Body of pancreas (tissue), 4 donors: ENCODE measurements around the gene CDC42EP2. TPM values are rescaled to one million over a fixed set of nuclear protein-coding genes. Genes with fewer than 3 reads are reported as not detected.

ENCODE experiments used
- ATAC-seq: fragments of 150-250 bp; one replicate; pipeline ENCODE4 v1.9.1; 2016
- DNase-seq, 4 donors: peaks; one replicate each; pipeline ENCODE4 v3.0.0-alpha.2; 2019
- H3K27ac ChIP-seq, 4 donors: fragments of 200-600 bp; sonication (generic); 1 replicate in 3 of 4; 2 replicates in 1 of 4; pipeline versions ENCODE4 v1.5.1 to v1.6.1; 2016 to 2019; ENCODE audit warnings: mild to moderate bottlenecking in 1 of 4, mixed read lengths in 1 of 4, moderate library complexity in 1 of 4
- H3K27me3 ChIP-seq, 2 donors: fragments of 200-600 bp; sonication (generic); one replicate each; pipeline ENCODE4 v1.6.0; 2016; ENCODE audit warnings: mild to moderate bottlenecking in 1 of 2
- H3K36me3 ChIP-seq, 2 donors: fragments of 200-600 bp; sonication (generic); replicated peaks in 1 of 2; 2 replicates each; pipeline ENCODE4 v1.5.1; 2016; ENCODE audit warnings: low read depth in 2 of 2; ENCODE audit not compliant: insufficient read depth in 1 of 2
- H3K4me1 ChIP-seq: fragments of 200-600 bp; sonication (generic); one replicate; pipeline ENCODE4 v1.6.0; 2016
- H3K4me3 ChIP-seq, 2 donors: fragments of 200-600 bp; sonication (generic); 1 replicate in 1 of 2; 2 replicates in 1 of 2; pipeline ENCODE4 v1.5.1; 2016 to 2019
- H3K9me3 ChIP-seq, 3 donors: fragments of 200-600 bp; sonication (generic); 1 replicate in 2 of 3; 2 replicates in 1 of 3; pipeline ENCODE4 v1.5.1; 2016
- CTCF ChIP-seq, 7 experiments: fragments of 450-650 bp in 4 of 7; fragments of 200-600 bp in 3 of 7; sonication (generic) in 3 of 7; IDR thresholded peaks; one replicate each; pipeline ENCODE4 v1.5.1; 2016 to 2019; ENCODE audit warnings: antibody characterized with exemption in 7 of 7
- POLR2A ChIP-seq, 3 donors: fragments of 450-650 bp; IDR thresholded peaks; one replicate each; pipeline ENCODE4 v1.6.1; 2016; ENCODE audit warnings: antibody characterized with exemption in 3 of 3, mild to moderate bottlenecking in 2 of 3
- WGBS, 2 donors: methylation state at CpG; one replicate each; pipeline ENCODE4 v1.1.5; 2017; 5-methylcytosine and 5-hydroxymethylcytosine counted together
- intact Hi-C: fragments of 100-400 bp; cut with DNase I; formaldehyde crosslinking; loops from one replicate; pipeline ENCODE4 v1.15.1; 2023
- total RNA-seq, 2 donors: library from RNA; depleted of rRNA; stranded (reverse); fragments of >200 nt; gene quantifications; one replicate each; pipeline ENCODE4 v1.1.0, GENCODE V29; 2016

CDC42EP2 gene
- total RNA-seq, 2 donors from 2014 or later: 8.3 to 16.8 TPM

DNA sequence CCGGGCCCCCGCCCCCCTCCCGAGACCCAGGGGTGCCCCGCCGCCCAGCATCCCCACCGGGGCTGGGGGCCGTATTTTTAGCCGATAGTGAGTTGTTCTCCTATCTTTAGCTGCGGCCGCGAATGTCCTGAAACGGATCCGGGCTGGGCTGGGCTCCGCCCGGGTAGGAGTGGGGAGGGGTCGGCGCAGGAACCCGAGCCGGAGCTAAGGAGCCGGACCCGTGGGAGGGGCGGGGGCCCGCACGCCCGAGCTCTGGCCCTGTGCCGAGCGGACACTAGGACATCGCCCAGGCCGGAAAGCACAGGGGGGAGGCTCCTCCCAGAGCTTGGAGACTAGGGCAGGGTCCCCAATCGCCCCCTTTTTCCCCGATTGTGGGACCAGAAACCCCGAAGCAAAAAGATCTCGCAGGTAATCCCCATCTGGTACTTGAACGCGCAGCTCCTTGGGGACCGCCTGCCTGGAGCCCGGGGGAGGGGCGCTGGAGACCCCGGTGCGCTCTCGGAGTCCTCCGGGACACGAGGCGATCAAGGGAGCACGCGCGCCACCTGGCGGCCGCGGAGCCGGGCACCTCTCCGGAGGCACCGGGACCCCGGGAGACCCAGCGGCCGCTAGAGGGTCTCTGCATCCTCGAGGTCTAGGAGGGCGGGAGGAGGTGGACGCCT lies 669 bp downstream of the CDC42EP2 start:
- TF ChIP-seq CTCF (IDR thresholded peaks at IDR 0.05) (peak; percentile 88 to 96 (median 92)), POLR2A (IDR thresholded peaks at IDR 0.05) (no peak)
- H3K36me3 ChIP-seq: no peaks in the 10 kb centered on the region
- intact Hi-C loops: loop anchor here (5.0 kb wide), 1 partner anchor 43 kb away; no protein-coding TSS in a partner anchor
- no peaks in the 10 kb centered on the region for H3K27me3 ChIP-seq
- no peaks in the 10 kb centered on the region for H3K9me3 ChIP-seq
- ATAC-seq (peak; percentile 52), DNase-seq (peak; percentile 70 to 83 (median 78))
- H3K4me3 ChIP-seq: peak overlapping the region; percentile 63 to 81
- H3K4me1 ChIP-seq: peaks cover 41% of the 10 kb centered on the region
- 0 to 1% methylated on average over 11 to 49 of the region's 59 CpGs for WGBS, 2 donors
- peak overlapping the region; percentile 61 to 86 (median 75) for H3K27ac ChIP-seq

DNA sequence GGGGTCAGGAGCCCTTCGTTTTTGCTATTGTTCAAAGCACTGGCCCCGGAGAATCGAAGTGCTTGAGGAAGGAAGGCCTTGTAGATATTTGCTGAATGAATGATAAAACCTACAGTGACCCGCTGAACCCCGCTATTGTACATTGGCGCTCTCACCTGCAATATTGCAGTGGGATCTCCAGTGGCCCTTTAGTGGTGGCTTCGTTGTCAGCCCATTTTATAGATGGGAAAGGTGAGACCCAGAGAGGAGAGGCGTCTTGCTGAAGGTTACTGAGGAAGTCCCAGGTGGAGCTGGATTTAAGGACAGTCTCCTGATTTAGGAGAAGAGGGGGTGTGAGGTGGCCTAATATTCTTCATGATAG lies 1.2 kb downstream of the CDC42EP2 start:
- peak overlapping the region in 2 of 4 donors; percentile 80 to 86 for H3K27ac ChIP-seq
- ATAC-seq (no peak), DNase-seq (no peak)
- H3K4me1 ChIP-seq: peaks cover 41% of the 10 kb centered on the region
- peak overlapping the region in 1 of 2 donors; percentile 63 for H3K4me3 ChIP-seq
- H3K27me3 ChIP-seq: no peaks in the 10 kb centered on the region
- H3K36me3 ChIP-seq: no peaks in the 10 kb centered on the region
- 6 to 15% methylated on average over 8 of the region's 8 CpGs for WGBS, 2 donors
- intact Hi-C loops: loop anchor here (5.0 kb wide), 1 partner anchor 44 kb away; no protein-coding TSS in a partner anchor
- TF ChIP-seq POLR2A (IDR thresholded peaks at IDR 0.05) (no peak), CTCF (IDR thresholded peaks at IDR 0.05) (peak in 1 of 7 experiments; percentile 8)
- no peaks in the 10 kb centered on the region for H3K9me3 ChIP-seq

DNA sequence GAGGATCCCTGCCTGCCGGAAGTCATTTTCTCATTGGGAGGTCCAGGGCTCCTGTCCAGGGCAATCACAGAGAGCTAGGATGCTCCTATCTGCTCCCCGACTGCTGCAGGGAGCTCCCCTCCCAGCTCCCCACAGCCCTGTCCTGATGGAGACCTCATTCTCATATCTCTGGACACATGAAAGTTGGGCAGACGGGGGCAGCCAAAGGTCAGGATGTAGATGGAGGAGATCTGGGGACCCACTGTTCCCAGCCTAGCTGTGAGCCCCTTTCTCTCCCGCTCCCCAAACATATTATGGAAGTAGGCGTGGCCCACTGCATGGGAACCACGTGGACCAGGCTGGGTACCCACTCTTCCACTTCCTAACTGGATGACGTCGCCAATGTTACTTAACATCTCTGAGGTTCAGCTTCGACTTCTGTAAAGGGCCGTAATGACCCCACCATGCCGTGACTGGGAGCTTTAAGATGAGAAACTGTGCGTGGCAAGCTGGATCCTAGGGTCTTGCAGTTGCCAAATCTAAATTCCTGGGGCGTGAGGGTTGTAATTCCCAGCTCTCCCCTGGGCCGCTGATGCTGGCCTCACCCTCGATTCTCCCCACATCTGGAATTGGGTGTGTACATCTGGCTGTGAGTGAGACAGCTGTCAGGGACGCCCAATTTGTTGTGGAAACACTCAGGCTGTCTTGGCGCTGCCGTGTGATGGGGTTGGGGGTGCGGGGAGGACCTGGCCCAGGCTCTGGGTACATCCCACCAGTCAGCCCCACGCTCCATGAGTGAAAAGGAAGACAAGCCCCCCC lies 1.8 kb downstream of the CDC42EP2 start:
- H3K4me3 ChIP-seq: no peak overlapping the region
- intact Hi-C loops: loop anchor here (5.0 kb wide), 1 partner anchor 44 kb away; no protein-coding TSS in a partner anchor
- peaks cover 41% of the 10 kb centered on the region for H3K4me1 ChIP-seq
- H3K9me3 ChIP-seq: no peaks in the 10 kb centered on the region
- TF ChIP-seq CTCF (IDR thresholded peaks at IDR 0.05) (no peak), POLR2A (IDR thresholded peaks at IDR 0.05) (no peak)
- no peaks in the 10 kb centered on the region for H3K36me3 ChIP-seq
- H3K27ac ChIP-seq: peak overlapping the region in 2 of 4 donors; percentile 43 to 80
- peak in 1 of 4 donors; percentile 51 for DNase-seq
- no peaks in the 10 kb centered on the region for H3K27me3 ChIP-seq
- no peak for ATAC-seq
- 55 to 58% methylated on average over 12 to 20 of the region's 20 CpGs for WGBS, 2 donors

DNA sequence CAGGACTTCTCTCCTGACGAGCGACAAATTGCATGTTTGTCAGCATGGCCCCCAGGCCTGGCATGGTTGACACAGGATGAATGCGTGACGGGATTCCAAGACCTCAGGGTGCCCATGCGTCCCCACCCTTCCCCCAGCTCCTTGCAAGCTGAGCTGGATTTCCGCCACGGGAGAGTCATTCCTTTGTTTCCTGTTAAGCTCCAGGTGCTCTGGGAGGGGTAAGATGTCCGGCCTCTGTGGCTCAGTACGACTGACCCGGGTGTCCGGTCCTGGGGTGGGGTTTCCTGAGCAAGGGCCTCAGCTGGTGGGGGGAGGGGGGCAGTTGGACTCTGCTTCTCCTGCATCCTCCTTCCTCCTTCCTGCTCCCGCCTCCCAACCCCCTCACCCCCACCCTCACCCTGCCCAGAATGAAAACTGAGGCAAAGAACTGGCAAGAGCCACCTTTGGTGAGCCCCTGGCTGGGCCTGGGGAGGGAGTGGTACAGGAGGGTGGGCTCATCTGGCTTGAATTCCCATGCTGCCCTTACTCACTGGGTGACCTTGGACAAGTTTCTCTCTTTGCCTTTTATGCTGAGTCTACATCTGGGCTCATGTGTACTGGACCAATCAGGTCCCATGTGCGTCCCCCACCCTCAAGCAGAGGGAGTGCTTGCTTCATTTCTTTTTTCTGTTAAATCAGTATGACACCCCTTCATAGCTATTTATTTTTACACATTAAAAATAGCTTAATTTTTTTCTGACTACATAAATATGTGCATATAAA lies 2.5 kb downstream of the CDC42EP2 start:
- Histone ChIP-seq H3K9me3 (no peaks in the 10 kb centered on the region), H3K27ac (peak overlapping the region in 2 of 4 donors; percentile 43 to 80), H3K4me3 (no peak overlapping the region), H3K4me1 (peaks cover 41% of the 10 kb centered on the region), H3K27me3 (no peaks in the 10 kb centered on the region), H3K36me3 (no peaks in the 10 kb centered on the region)
- no peak for ATAC-seq
- DNase-seq: peak; percentile 40 to 68 (median 53)
- 49 to 50% methylated on average over 8 to 12 of the region's 13 CpGs for WGBS, 2 donors
- intact Hi-C loops: loop anchor here (5.0 kb wide), 1 partner anchor 45 kb away; no protein-coding TSS in a partner anchor
- no peak for TF ChIP-seq CTCF (IDR thresholded peaks at IDR 0.05)
